Keratinocyte (primary cell): Measurements from ENCODE around the gene CFAP73.

Experiments used
- EZH2 ChIP-seq: IDR thresholded peaks from one replicate; pipeline ENCODE4 v1.6.1; 2012; ENCODE audit warnings: inconsistent platforms, mild to moderate bottlenecking, low read length, moderate library complexity
- TF ChIP-seq, protein P1 (sequence below), 3 experiments: IDR thresholded peaks in 1 of 3; conservative IDR thresholded peaks in 1 of 3; optimal IDR thresholded peaks in 1 of 3; 2 replicates in 2 of 3; 3 replicates in 1 of 3; pipeline versions ENCODE3 to v1.5.1; 2011; ENCODE audit warnings: low read length in 3 of 3, mild to moderate bottlenecking in 3 of 3, moderate library complexity in 2 of 3, control low read depth in 1 of 3, inconsistent platforms in 1 of 3; ENCODE audit not compliant: insufficient read depth in 2 of 3; ENCODE audit errors: extremely low read depth in 1 of 3

DNA sequence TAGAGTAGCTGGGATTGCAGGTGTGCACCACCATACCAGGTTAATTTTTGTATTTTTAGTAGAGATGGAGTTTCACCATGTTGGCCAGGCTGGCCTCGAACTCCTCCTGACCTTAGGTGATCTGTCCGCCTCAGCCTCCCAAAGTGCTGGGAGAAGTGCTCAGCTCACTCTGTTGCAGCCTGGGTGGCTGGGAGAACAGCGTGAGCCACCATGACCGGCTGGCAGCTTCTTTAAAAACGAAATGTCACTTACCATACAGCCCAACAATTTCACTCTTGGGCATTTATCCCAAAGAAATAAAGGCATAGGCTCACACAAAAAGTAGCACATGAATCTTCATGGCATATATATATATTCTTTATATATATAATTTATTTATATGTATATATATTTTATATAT lies 4.7 kb upstream of the CFAP73 start:
- TF ChIP-seq, protein P1, sequence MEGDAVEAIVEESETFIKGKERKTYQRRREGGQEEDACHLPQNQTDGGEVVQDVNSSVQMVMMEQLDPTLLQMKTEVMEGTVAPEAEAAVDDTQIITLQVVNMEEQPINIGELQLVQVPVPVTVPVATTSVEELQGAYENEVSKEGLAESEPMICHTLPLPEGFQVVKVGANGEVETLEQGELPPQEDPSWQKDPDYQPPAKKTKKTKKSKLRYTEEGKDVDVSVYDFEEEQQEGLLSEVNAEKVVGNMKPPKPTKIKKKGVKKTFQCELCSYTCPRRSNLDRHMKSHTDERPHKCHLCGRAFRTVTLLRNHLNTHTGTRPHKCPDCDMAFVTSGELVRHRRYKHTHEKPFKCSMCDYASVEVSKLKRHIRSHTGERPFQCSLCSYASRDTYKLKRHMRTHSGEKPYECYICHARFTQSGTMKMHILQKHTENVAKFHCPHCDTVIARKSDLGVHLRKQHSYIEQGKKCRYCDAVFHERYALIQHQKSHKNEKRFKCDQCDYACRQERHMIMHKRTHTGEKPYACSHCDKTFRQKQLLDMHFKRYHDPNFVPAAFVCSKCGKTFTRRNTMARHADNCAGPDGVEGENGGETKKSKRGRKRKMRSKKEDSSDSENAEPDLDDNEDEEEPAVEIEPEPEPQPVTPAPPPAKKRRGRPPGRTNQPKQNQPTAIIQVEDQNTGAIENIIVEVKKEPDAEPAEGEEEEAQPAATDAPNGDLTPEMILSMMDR (optimal IDR thresholded peaks at IDR 0.05 in 1 of 3, IDR thresholded peaks at IDR 0.05 in 1 of 3, conservative IDR thresholded peaks at IDR 0.05 in 1 of 3; ENCODE audit: extremely low read depth in 1 of 3, insufficient read depth in 2 of 3, low read length in 3 of 3): no peak
- no peak for TF ChIP-seq EZH2
